Esophagus muscularis mucosa (tissue), 4 donors: ENCODE data around the gene NOL4.

ENCODE experiments used
- EP300 ChIP-seq: sonication (generic); formaldehyde crosslinking; IDR thresholded peaks from one replicate; pipeline ENCODE4 v1.6.1; 2017; ENCODE audit warnings: antibody characterized with exemption
- POLR2A ChIP-seq: fragments of 450-650 bp; IDR thresholded peaks from one replicate; pipeline ENCODE4 v1.6.1; 2017; ENCODE audit warnings: antibody characterized with exemption, moderate library complexity, mild to moderate bottlenecking, low read depth
- POLR2AphosphoS5 ChIP-seq, 2 donors: sonication (generic); formaldehyde crosslinking; IDR thresholded peaks; one replicate each; pipeline ENCODE4 v1.6.1; 2017; ENCODE audit warnings: antibody characterized with exemption in 2 of 2
- TF ChIP-seq, protein P1 (sequence below), 3 experiments: fragments of 200-600 bp in 2 of 3; fragments of 450-650 bp in 1 of 3; sonication (generic) in 2 of 3; IDR thresholded peaks; one replicate each; pipeline ENCODE4 v1.5.1; 2017 to 2019; ENCODE audit warnings: antibody characterized with exemption in 3 of 3, mild to moderate bottlenecking in 2 of 3, moderate library complexity in 1 of 3

DNA sequence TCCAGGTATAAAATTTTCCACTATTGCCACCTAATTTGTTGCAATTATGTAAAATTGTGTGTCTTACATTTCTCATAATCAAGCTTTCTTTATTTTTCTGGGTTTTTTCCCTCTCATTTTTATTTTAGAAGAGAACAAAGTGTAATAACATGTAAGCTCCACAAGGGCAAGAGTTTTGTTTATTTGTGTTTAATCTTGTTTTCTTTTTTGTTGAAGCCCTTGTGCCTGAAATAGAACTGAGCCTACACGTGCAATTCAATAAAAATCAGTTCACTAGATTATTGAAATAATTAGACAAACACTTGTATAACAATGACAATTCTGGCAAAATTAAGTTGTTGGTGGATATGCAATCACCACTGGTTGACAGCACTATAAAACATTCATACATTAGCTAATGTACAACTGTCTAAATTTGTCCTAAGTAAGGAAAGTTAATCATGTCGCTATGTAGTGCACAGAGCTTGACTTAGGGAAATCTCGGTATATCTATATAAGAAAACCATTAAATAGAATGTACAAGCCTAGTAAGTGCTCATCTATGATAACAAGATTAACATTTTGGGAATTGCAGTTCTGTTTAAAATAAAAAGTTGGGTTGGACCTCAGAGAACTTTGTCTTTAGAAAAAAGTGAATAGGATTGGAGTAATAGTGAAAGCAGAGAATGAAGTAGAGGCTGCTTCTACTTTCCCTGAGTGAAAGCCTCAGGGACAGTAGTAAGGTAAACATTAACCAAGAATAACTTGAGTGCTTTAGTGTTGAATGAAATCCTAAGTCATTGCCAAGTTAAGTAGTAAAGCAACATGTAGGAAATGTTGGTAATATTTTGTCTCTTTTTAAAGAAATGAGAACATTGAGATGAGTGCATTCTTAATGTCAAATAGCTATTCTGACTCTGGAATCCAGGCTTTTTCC lies 37.4 kb upstream of the NOL4 start:
- TF ChIP-seq, protein P1, sequence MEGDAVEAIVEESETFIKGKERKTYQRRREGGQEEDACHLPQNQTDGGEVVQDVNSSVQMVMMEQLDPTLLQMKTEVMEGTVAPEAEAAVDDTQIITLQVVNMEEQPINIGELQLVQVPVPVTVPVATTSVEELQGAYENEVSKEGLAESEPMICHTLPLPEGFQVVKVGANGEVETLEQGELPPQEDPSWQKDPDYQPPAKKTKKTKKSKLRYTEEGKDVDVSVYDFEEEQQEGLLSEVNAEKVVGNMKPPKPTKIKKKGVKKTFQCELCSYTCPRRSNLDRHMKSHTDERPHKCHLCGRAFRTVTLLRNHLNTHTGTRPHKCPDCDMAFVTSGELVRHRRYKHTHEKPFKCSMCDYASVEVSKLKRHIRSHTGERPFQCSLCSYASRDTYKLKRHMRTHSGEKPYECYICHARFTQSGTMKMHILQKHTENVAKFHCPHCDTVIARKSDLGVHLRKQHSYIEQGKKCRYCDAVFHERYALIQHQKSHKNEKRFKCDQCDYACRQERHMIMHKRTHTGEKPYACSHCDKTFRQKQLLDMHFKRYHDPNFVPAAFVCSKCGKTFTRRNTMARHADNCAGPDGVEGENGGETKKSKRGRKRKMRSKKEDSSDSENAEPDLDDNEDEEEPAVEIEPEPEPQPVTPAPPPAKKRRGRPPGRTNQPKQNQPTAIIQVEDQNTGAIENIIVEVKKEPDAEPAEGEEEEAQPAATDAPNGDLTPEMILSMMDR (IDR thresholded peaks at IDR 0.05) = no peak
- TF ChIP-seq POLR2AphosphoS5 (IDR thresholded peaks at IDR 0.05) (no peak), EP300 (no peak), POLR2A (no peak)
